HEK293 (cell line): Measurements from ENCODE around the gene CXCL14.

Source experiments
- CTCF ChIA-PET: fragments of 350-600 bp; formaldehyde crosslinking; extraction: SDS; loops from one replicate; lab custom pipeline; 2021; ENCODE audit warnings: antibody characterized with exemption; lab: Yijun Ruan, JAX
- POLR2A ChIA-PET: fragments of 300-600 bp; formaldehyde crosslinking; extraction: SDS; loops from one replicate; lab custom pipeline; 2020; ENCODE audit warnings: antibody characterized with exemption, inconsistent platforms; lab: Yijun Ruan, JAX
- H3K27ac ChIP-seq: fragments of 200-500 bp; sonication (Bioruptor generic); 2 replicates; pipeline ENCODE4 v1.5.1; 2014; ENCODE audit warnings: low read depth, low read length, control low read depth, inconsistent platforms; ENCODE audit errors: extremely low read depth
- H3K36me3 ChIP-seq, 2 experiments: fragments of 200-500 bp in 1 of 2; sonication (Bioruptor generic) in 1 of 2; 1 replicate in 1 of 2; 2 replicates in 1 of 2; pipeline ENCODE4 v1.5.1; 2014 to 2017; ENCODE audit warnings: inconsistent platforms in 2 of 2, low read length in 2 of 2; ENCODE audit not compliant: control insufficient read depth in 2 of 2, insufficient read depth in 1 of 2
- H3K4me1 ChIP-seq: fragments of 200-500 bp; sonication (Bioruptor generic); 2 replicates; pipeline ENCODE4 v1.5.1; 2014; ENCODE audit warnings: mild to moderate bottlenecking, low read length, inconsistent platforms; ENCODE audit not compliant: control insufficient read depth, insufficient read depth
- H3K4me3 ChIP-seq: 2 replicates; pipeline ENCODE4 v1.5.1; 2011; ENCODE audit warnings: low read depth, mild to moderate bottlenecking, control low read depth, low read length, moderate library complexity
- H3K9me3 ChIP-seq: fragments of 200-500 bp; sonication (Bioruptor generic); 2 replicates; pipeline ENCODE4 v1.5.1; 2014; ENCODE audit warnings: low read depth, low read length, inconsistent platforms; ENCODE audit not compliant: control insufficient read depth, insufficient read depth
- KLF17 ChIP-seq: fragments of 450-650 bp; formaldehyde crosslinking; IDR thresholded peaks from 2 replicates; pipeline ENCODE4 v1.5.1; 2016; ENCODE audit warnings: missing biosample characterization, missing genetic modification characterization
- KLF8 ChIP-seq: fragments of 450-650 bp; formaldehyde crosslinking; IDR thresholded peaks from 2 replicates; pipeline ENCODE4 v1.5.1; 2016; ENCODE audit warnings: missing biosample characterization, missing genetic modification characterization
- SCRT2 ChIP-seq: fragments of 450-650 bp; formaldehyde crosslinking; IDR thresholded peaks from 2 replicates; pipeline ENCODE4 v1.5.1; 2016; ENCODE audit warnings: missing biosample characterization, missing genetic modification characterization
- TRIM28 ChIP-seq: IDR thresholded peaks from 2 replicates; pipeline ENCODE4 v1.6.1; 2011; ENCODE audit warnings: low read length, control low read depth, borderline replicate concordance
- YY1 ChIP-seq: fragments of 450-650 bp; formaldehyde crosslinking; IDR thresholded peaks from 2 replicates; pipeline ENCODE4 v1.5.1; 2018; ENCODE audit warnings: missing biosample characterization, missing genetic modification characterization
- ZBTB10 ChIP-seq: fragments of 450-650 bp; formaldehyde crosslinking; IDR thresholded peaks from 2 replicates; pipeline ENCODE4 v1.5.1; 2016; ENCODE audit warnings: missing biosample characterization, missing genetic modification characterization
- ZBTB49 ChIP-seq: fragments of 450-650 bp; formaldehyde crosslinking; IDR thresholded peaks from 2 replicates; pipeline ENCODE4 v1.5.1; 2016; ENCODE audit warnings: missing biosample characterization, missing genetic modification characterization, low read depth
- ZEB2 ChIP-seq: fragments of 450-650 bp; formaldehyde crosslinking; IDR thresholded peaks from 2 replicates; pipeline ENCODE4 v1.5.1; 2016; ENCODE audit warnings: missing biosample characterization, missing genetic modification characterization
- ZFP69B ChIP-seq: fragments of 450-650 bp; formaldehyde crosslinking; IDR thresholded peaks from 2 replicates; pipeline ENCODE4 v1.5.1; 2016; ENCODE audit warnings: missing biosample characterization, missing genetic modification characterization
- ZNF157 ChIP-seq: fragments of 450-650 bp; formaldehyde crosslinking; IDR thresholded peaks from 2 replicates; pipeline ENCODE4 v1.5.1; 2016; ENCODE audit warnings: missing biosample characterization, missing genetic modification characterization
- ZNF221 ChIP-seq: fragments of 450-650 bp; formaldehyde crosslinking; IDR thresholded peaks from 2 replicates; pipeline ENCODE4 v1.5.1; 2017; ENCODE audit warnings: missing biosample characterization, missing genetic modification characterization, borderline replicate concordance
- ZNF223 ChIP-seq: fragments of 450-650 bp; formaldehyde crosslinking; IDR thresholded peaks from 2 replicates; pipeline ENCODE4 v1.5.1; 2016; ENCODE audit warnings: missing biosample characterization, missing genetic modification characterization
- ZNF248 ChIP-seq: fragments of 450-650 bp; formaldehyde crosslinking; IDR thresholded peaks from 2 replicates; pipeline ENCODE4 v1.5.1; 2017; ENCODE audit warnings: missing biosample characterization, missing genetic modification characterization
- ZNF274 ChIP-seq, 2 experiments: fragments of 200-500 bp in 1 of 2; fragments of 450-650 bp in 1 of 2; sonication (Bioruptor generic) in 1 of 2; formaldehyde crosslinking in 1 of 2; IDR thresholded peaks; 2 replicates each; pipeline versions ENCODE4 v1.5.1 to v1.6.1; 2014 to 2016; ENCODE audit warnings: borderline replicate concordance in 1 of 2, inconsistent platforms in 1 of 2, low read length in 1 of 2, missing biosample characterization in 1 of 2, missing genetic modification characterization in 1 of 2
- ZNF558 ChIP-seq: fragments of 450-650 bp; formaldehyde crosslinking; IDR thresholded peaks from 2 replicates; pipeline ENCODE4 v1.5.1; 2016; ENCODE audit warnings: missing biosample characterization, missing genetic modification characterization
- ZNF623 ChIP-seq: fragments of 450-650 bp; formaldehyde crosslinking; IDR thresholded peaks from 2 replicates; pipeline ENCODE4 v1.5.1; 2016; ENCODE audit warnings: missing biosample characterization, missing genetic modification characterization
- ZNF639 ChIP-seq: fragments of 450-650 bp; formaldehyde crosslinking; IDR thresholded peaks from 2 replicates; pipeline ENCODE4 v1.5.1; 2016; ENCODE audit warnings: missing biosample characterization, missing genetic modification characterization
- ZNF658 ChIP-seq: fragments of 450-650 bp; formaldehyde crosslinking; IDR thresholded peaks from 2 replicates; pipeline ENCODE4; 2016; ENCODE audit warnings: missing biosample characterization, missing genetic modification characterization
- ZSCAN4 ChIP-seq: fragments of 450-650 bp; formaldehyde crosslinking; IDR thresholded peaks from 2 replicates; pipeline ENCODE4 v1.5.1; 2017; ENCODE audit warnings: missing biosample characterization, missing genetic modification characterization
- ZSCAN5A ChIP-seq: fragments of 450-650 bp; formaldehyde crosslinking; IDR thresholded peaks from 2 replicates; pipeline ENCODE4 v1.5.1; 2016; ENCODE audit warnings: missing biosample characterization, missing genetic modification characterization
- ZXDB ChIP-seq: fragments of 450-650 bp; formaldehyde crosslinking; IDR thresholded peaks from 2 replicates; pipeline ENCODE4 v1.5.1; 2016; ENCODE audit warnings: missing biosample characterization, missing genetic modification characterization

The CXCL14 gene

GRCh38 chr5:135565725-135566421 is 12.9 kb downstream of the CXCL14 start (continued):
- TF ChIP-seq ZNF639 (tag by site-specific recombination) (no peak), ZSCAN5A (tag by site-specific recombination) (no peak)
- TF ChIP-seq, all 188 proteins: peak for 7

GRCh38 chr5:135565266-135565665 is 13.5 kb downstream of the CXCL14 start:
- Histone ChIP-seq H3K4me1 (no peaks in the 10 kb centered on the region), H3K36me3 (no peaks in the 10 kb centered on the region), H3K9me3 (no peaks in the 10 kb centered on the region), H3K27ac (no peak overlapping the region), H3K4me3 (no peak overlapping the region)
- POLR2A ChIA-PET = no interaction called here
- TF ChIP-seq ZEB2 (tag by site-specific recombination) (no peak), ZSCAN4 (tag by site-specific recombination) (no peak), ZBTB10 (tag by site-specific recombination) (no peak), ZNF223 (tag by site-specific recombination) (no peak), ZNF658 (tag by site-specific recombination) (no peak), ZFP69B (tag by site-specific recombination) (no peak), ZNF221 (no peak), ZNF558 (tag by site-specific recombination) (no peak), ZNF274 (IDR thresholded peaks at IDR 0.05; ENCODE audit: low read length) (no peak), ZNF274 (tag by site-specific recombination; IDR thresholded peaks at IDR 0.05; ENCODE audit: borderline replicate concordance) (no peak), ZNF623 (tag by site-specific recombination) (no peak), YY1 (tag by site-specific recombination) (no peak)
- CTCF ChIA-PET = interaction anchor here (0.8 to 17.7 kb wide), 27 partner anchors 11 to 647 kb away, joined by 3 to 575 read pairs (median 6); partner anchors contain the start of genes CXCL14 and SLC25A48

- Histone ChIP-seq H3K4me1 (no peaks in the 10 kb centered on the region), H3K27ac (no peak overlapping the region)
- POLR2A ChIA-PET = no interaction called here
- TF ChIP-seq KLF17 (no peak), SCRT2 (tag by site-specific recombination) (no peak), ZNF248 (tag by site-specific recombination) (no peak), ZXDB (no peak), KLF8 (tag by site-specific recombination) (no peak), TRIM28 (no peak), ZNF157 (tag by site-specific recombination) (no peak), ZBTB49 (tag by site-specific recombination) (no peak)
Measured at GRCh38 chr5:135564331-135564730, 14.5 kb downstream of the CXCL14 start.

More at GRCh38 chr5:135564331-135564730, 14.5 kb downstream of the CXCL14 start:
- CTCF ChIA-PET = interaction anchor here (0.6 to 17.7 kb wide), 8 partner anchors 9 to 977 kb away, joined by 3 to 575 read pairs (median 34); partner anchors contain the start of gene SLC25A48
- Histone ChIP-seq H3K36me3 (no peaks in the 10 kb centered on the region), H3K9me3 (no peaks in the 10 kb centered on the region), H3K4me3 (no peak overlapping the region)
